ENCODE results near the gene MYCT1.

MYCT1 gene

GRCh38 chr6:152726313-152726712, 28.6 kb downstream of the MYCT1 start:
- DNase-seq = no peak

- DNase-seq = no peak
Observed at GRCh38 chr6:152727507-152727906, 29.8 kb downstream of the MYCT1 start.

GRCh38 chr6:152734630-152735029, 36.9 kb downstream of the MYCT1 start:
- no peak for DNase-seq

- no peak for DNase-seq
Observed at GRCh38 chr6:152736687-152737273, 39.1 kb downstream of the MYCT1 start.

DNA sequence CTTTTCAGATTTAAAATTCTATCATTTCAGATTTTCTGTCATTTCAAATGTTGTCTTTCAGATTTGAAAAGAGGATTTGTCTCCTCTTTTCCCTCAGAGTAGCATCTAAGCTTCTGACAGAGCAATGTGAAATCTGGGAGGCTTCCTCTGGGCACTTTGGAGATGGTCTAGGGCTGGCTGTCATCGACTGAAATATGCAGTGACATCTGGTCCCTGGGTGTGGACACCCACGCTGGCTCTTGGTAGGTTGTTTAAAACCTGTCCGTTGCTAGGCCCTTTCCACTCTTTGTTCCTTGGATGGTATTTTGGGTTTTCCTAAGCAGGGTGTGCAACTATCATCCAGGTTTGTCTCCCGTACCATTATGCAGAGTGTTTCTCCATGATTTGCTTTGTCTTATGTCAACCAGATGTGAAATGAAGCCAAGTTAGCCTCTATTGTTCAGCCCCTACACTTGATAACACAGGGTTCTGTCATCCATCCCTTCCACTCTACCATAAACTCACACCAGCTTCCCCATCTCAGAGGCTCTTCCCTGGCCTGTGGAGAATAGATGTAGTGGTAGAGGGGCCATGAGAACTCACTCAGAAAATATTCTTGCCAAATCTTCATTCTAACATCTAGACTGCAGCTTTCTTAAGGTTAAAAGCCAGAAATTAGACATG, 47.9 kb downstream of the MYCT1 start:
- no peak for DNase-seq

GRCh38 chr6:152746172-152746553, 48.5 kb downstream of the MYCT1 start:
- no peak for DNase-seq

GRCh38 chr6:152748843-152749242, 51.1 kb downstream of the MYCT1 start:
- DNase-seq = no peak

DNA sequence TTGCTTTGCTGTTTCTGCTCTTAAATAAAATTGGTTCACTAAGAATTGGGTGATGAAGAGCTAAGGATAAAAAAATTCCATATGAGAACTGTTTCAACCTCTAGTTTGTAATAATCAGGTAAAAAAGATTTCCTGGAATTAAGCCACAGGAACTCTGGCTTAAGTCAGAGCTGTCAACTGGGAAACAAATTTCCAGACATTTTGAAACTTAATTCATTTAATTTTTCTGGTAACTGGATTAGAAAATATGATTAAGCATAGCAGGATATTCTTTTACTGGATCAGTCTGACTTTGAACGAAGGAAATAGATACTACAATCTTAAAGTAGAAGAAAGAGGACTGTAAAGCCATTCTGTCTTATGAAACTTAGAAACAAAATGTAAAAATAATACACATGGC, 51.6 kb downstream of the MYCT1 start:
- DNase-seq = no peak

GRCh38 chr6:152750694-152751093, 53.0 kb downstream of the MYCT1 start, which contains the start of gene VIP:
VIP (plus strand) TSS chr6:152750797; CDS start chr6:152752178, 1,381 bp downstream.
- DNase-seq = no peak

- DNase-seq = no peak
Observed at GRCh38 chr6:152765331-152765730, 67.6 kb downstream of the MYCT1 start.

DNA sequence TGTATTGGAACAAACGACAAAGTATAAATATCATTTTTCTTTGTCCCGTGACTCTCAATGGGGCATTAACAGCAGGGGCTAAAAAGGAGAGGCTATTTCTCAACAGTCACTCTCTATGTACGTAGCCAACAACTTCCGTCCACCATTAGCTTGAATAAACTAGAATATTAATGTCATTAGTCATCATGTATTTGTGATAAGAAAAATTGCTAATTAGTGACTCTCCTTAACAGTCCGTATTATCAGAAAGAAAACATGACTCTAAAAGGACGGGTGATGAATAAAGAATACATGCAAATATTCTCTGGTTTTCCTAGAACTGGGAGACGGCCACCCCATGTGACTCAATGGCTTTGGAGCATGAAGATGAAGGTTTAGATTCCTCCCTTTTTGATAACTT, 71.5 kb downstream of the MYCT1 start:
- no peak for DNase-seq

DNA sequence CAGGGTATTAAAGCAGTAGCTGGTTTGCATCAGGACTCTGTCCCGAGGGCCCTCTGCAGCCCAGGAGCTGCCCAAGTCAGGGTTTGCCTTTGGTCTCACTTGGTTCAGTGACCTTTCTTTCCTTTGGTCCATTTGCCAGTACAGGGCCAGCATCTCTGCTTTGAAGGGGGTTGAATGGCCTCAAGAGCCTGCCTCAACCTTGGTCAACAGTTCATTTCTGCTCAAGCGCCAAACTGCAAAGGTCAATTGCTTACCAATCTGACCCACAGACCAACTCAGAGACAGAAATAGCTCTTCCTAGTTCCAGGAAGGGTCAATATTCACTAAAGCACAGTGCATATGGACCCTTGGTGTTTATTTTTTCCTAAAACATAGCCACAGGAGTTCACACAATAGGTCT, 72.3 kb downstream of the MYCT1 start:
- DNase-seq = no peak

DNA sequence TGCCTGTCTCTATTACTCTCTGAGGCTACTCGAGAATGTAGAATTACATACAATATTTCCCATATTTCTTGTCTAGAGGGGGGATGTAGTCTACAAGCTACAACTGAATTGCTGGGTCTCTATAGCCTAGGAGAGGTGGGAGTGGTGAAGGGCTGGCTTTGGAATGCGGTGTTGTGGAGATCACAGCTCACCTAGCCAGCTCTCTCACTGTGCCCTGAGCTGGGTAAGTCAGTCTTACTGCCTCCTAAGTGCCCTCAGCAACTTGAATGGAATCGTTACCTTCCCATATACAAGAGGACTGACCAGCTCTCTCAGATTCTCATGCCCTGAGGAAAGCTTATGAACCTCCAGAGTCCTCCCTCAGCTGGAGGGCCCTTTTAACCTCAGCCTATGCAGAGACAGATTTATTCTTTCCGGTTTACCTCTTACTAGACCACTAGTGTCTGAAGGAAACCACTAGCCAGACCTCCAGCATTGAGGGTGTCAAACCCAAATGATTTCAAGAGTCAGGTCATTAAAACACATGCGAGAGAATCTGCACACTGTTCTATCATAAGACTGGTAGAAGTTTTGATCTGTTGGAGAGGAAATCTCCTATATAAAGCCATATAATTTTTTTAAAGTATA, 73.5 kb downstream of the MYCT1 start:
- DNase-seq = no peak
